GM18868 (cell line): ENCODE data around the gene RXRA.

Experiments
- ATAC-seq: cut with Tn5 transposase; IDR thresholded peaks from one replicate; pipeline ENCODE4 v1.9.1; 2021; ENCODE audit warnings: mild to moderate bottlenecking, moderate library complexity; ENCODE audit not compliant: unreplicated experiment

The RXRA gene

GRCh38 chr9:134365115-134365596, 38.9 kb downstream of the RXRA start:
- ATAC-seq = no peak

- ATAC-seq = no peak
These were observed 39.6 kb downstream of the RXRA start for GRCh38 chr9:134365791-134366222.

- ATAC-seq = no peak
These were observed 40.2 kb downstream of the RXRA start for GRCh38 chr9:134366223-134367031.

GRCh38 chr9:134367061-134367460, 40.8 kb downstream of the RXRA start:
- no peak for ATAC-seq

- ATAC-seq = no peak
These were observed 41.7 kb downstream of the RXRA start for GRCh38 chr9:134367791-134368490.

GRCh38 chr9:134368571-134368970, 42.3 kb downstream of the RXRA start:
- no peak for ATAC-seq

- ATAC-seq = no peak
These were observed 43.4 kb downstream of the RXRA start for GRCh38 chr9:134369416-134370212.

GRCh38 chr9:134370213-134370492, 43.9 kb downstream of the RXRA start:
- ATAC-seq = no peak

- ATAC-seq = no peak
These were observed 44.4 kb downstream of the RXRA start for GRCh38 chr9:134370638-134371037.

GRCh38 chr9:134371731-134372130, 45.5 kb downstream of the RXRA start:
- ATAC-seq = no peak

- ATAC-seq = no peak
These were observed 46.5 kb downstream of the RXRA start for GRCh38 chr9:134372581-134373267.

GRCh38 chr9:134373269-134373668, 47.0 kb downstream of the RXRA start:
- ATAC-seq = no peak

GRCh38 chr9:134373953-134374300, 47.7 kb downstream of the RXRA start:
- no peak for ATAC-seq

GRCh38 chr9:134374301-134375010, 48.2 kb downstream of the RXRA start:
- ATAC-seq = no peak

- no peak for ATAC-seq
These were observed 48.7 kb downstream of the RXRA start for GRCh38 chr9:134375011-134375390.

- ATAC-seq = no peak
These were observed 49.5 kb downstream of the RXRA start for GRCh38 chr9:134375430-134376385.

GRCh38 chr9:134376386-134377142, 50.3 kb downstream of the RXRA start:
- ATAC-seq = no peak

- no peak for ATAC-seq
These were observed 50.9 kb downstream of the RXRA start for GRCh38 chr9:134377143-134377484.

GRCh38 chr9:134377976-134378375, 51.7 kb downstream of the RXRA start:
- ATAC-seq = no peak
